ENCODE measurements around the gene PIK3CB. TPM values are rescaled to one million over a fixed set of nuclear protein-coding genes. Genes with fewer than 3 reads are reported as not detected.
"Not testable (repeated sequence)": the region's sequence is repeated elsewhere in the genome, so short reads cannot be mapped to it uniquely, and the experiment has no call there.

PIK3CB gene
- total RNA-seq, 1 donor from 2014 or later, result 14.4 TPM

DNA sequence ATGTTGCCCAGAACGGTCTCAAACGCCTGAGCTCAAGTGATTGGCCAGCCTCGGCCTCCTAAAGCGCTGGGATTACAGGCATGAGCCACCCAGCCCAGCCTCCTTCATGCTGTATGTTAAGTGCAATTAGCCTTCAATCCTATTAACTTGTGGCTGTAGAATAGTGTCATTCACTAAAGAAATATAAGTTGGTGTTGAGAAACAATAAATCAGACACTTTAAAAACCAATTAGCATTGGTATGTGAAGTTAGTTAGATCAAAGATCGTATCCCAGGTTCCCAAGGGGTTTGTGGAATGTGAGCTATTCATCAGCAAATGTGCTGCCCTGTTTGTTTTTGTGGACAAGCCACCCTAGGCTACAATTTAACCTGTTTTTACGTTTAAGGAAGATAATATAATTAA, 11.0 kb upstream of the PIK3CB start:
- H3K36me3 Mint-ChIP-seq (ENCODE audit: low read depth), result no peaks in the 10 kb centered on the region
- no peaks in the 10 kb centered on the region for H3K27me3 Mint-ChIP-seq (ENCODE audit: low read depth)
- H3K27ac Mint-ChIP-seq (ENCODE audit: unreplicated experiment), result no peak overlapping the region
- H3K4me3 Mint-ChIP-seq, result no peak overlapping the region
- peaks cover 7% of the 10 kb centered on the region for H3K4me1 Mint-ChIP-seq
- DNase-seq (ENCODE audit: low read depth, low spot score), result no peak
- no peak for TF ChIP-seq CTCF (conservative IDR thresholded peaks at IDR 0.05)
- no peaks in the 10 kb centered on the region for H3K9me3 Mint-ChIP-seq

DNA sequence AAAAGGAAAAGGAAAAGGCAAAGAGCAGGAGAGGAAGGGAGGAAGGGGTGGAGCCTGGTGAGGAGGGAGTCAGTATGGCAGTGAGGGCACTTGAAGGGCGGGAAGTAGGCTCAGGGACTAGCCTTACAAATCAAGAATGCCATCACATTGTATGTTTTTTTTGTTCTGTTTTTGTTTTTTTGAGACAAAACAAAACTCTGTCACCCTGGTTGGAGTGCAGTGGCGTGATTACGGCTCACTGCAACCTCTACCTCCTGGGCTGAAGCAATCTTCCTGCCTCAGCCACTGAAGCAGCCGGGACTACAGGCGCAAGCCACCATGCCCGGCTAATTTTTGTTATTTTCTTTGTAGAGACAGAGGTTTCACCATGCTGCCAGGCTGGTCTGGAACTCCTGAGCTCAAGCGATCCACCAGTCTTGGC, 10.5 kb upstream of the PIK3CB start:
- no peak for DNase-seq (ENCODE audit: low read depth, low spot score)
- H3K4me1 Mint-ChIP-seq, result peaks cover 7% of the 10 kb centered on the region
- TF ChIP-seq CTCF (conservative IDR thresholded peaks at IDR 0.05), result no peak
- H3K36me3 Mint-ChIP-seq (ENCODE audit: low read depth), result no peaks in the 10 kb centered on the region
- no peak overlapping the region for H3K27ac Mint-ChIP-seq (ENCODE audit: unreplicated experiment)
- no peaks in the 10 kb centered on the region for H3K27me3 Mint-ChIP-seq (ENCODE audit: low read depth)
- H3K9me3 Mint-ChIP-seq, result no peaks in the 10 kb centered on the region
- no peak overlapping the region for H3K4me3 Mint-ChIP-seq

- Mint-ChIP-seq H3K4me1 (peaks cover 7% of the 10 kb centered on the region), H3K27me3 (ENCODE audit: low read depth) (no peaks in the 10 kb centered on the region), H3K27ac (ENCODE audit: unreplicated experiment) (no peak overlapping the region), H3K36me3 (ENCODE audit: low read depth) (no peaks in the 10 kb centered on the region), H3K9me3 (no peaks in the 10 kb centered on the region), H3K4me3 (peak overlapping the region; percentile 11)
- no peak for DNase-seq (ENCODE audit: low read depth, low spot score)
- TF ChIP-seq CTCF (conservative IDR thresholded peaks at IDR 0.05), result no peak
These were observed 7.9 kb upstream of the PIK3CB start for GRCh38 chr3:138842483-138843188.

DNA sequence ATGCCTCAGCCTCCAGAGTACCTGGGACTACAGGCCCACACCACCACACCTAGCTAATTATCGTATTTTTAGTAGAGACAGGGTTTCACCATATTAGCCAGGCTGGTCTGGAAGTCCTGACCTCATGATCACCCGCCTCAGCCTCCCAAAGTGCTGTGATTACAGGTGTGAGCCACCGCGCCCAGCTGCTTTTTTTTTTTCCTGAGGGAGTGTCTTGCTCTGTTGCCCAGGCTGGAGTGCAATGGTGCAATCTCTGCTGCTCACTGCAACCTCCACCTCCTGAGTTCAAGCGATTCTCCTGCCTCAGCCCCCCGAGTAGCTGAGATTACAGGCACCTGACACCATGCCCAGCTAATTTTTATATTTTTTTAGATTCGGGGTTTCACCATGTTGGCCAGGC, 3.7 kb upstream of the PIK3CB start:
- H3K27ac Mint-ChIP-seq (ENCODE audit: unreplicated experiment); H3K36me3 Mint-ChIP-seq (ENCODE audit: low read depth); H3K9me3 Mint-ChIP-seq; H3K27me3 Mint-ChIP-seq (ENCODE audit: low read depth); DNase-seq (ENCODE audit: low read depth, low spot score): not testable (repeated sequence)
- peaks cover 12% of the 10 kb centered on the region for H3K4me1 Mint-ChIP-seq
- peak overlapping the region; percentile 41 for H3K4me3 Mint-ChIP-seq

DNA sequence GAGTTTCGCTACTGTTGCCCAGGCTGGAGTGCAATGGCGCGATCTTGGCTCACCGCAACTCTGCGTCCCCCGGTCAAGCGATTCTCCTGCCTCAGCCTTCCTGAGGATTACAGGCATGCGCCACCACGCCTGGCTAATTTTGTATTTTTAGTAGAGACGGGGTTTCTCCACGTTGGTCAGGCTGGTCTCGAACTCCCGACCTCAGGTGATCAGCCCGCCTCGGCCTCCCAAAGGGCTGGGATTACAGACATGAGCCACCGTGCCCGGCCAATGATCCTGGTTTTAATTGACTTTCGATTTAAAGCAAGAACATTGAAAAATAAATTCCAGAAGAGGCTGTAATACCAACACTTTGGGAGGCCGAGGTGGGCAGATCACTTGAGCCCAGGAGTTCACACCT, 1.1 kb upstream of the PIK3CB start:
- not testable (repeated sequence) for H3K27ac Mint-ChIP-seq (ENCODE audit: unreplicated experiment); DNase-seq (ENCODE audit: low read depth, low spot score); H3K36me3 Mint-ChIP-seq (ENCODE audit: low read depth); H3K27me3 Mint-ChIP-seq (ENCODE audit: low read depth); H3K9me3 Mint-ChIP-seq
- Mint-ChIP-seq H3K4me1 (peaks cover 14% of the 10 kb centered on the region), H3K4me3 (peak overlapping the region; percentile 61)

- Mint-ChIP-seq H3K4me1 (peaks cover 14% of the 10 kb centered on the region), H3K27ac (ENCODE audit: unreplicated experiment) (peak overlapping the region; percentile 97), H3K27me3 (ENCODE audit: low read depth) (no peaks in the 10 kb centered on the region), H3K4me3 (peak overlapping the region; percentile 91), H3K36me3 (ENCODE audit: low read depth) (peaks cover 2% of the 10 kb centered on the region), H3K9me3 (no peaks in the 10 kb centered on the region)
- DNase-seq (ENCODE audit: low read depth, low spot score), result no peak
- no peak for TF ChIP-seq CTCF (conservative IDR thresholded peaks at IDR 0.05)
These were observed 649 bp upstream of the PIK3CB start for GRCh38 chr3:138835397-138835757.

Data from neural crest cell (in vitro differentiated cells).